Tibial artery (tissue), 4 donors: Measurements from ENCODE around the gene VPS26A.
A peak's percentile ranks its signal among the peaks of the same experiment; 100 is the strongest.

Source experiments
- DNase-seq, 2 donors: peaks; one replicate each; pipeline ENCODE4 v3.0.0-alpha.2; 2019
- H3K27ac ChIP-seq, 2 donors: fragments of 200-600 bp; sonication (generic) in 1 of 2; 1 replicate in 1 of 2; 2 replicates in 1 of 2; pipeline ENCODE4 v1.5.1; 2018 to 2019; ENCODE audit warnings: mild to moderate bottlenecking in 1 of 2
- H3K27me3 ChIP-seq, 2 donors: fragments of 200-600 bp; sonication (generic) in 1 of 2; one replicate each; pipeline versions ENCODE4 v1.5.1 to v1.6.0; 2016 to 2019
- H3K36me3 ChIP-seq, 3 donors: fragments of 200-600 bp; sonication (generic) in 2 of 3; one replicate each; pipeline ENCODE4 v1.5.1; 2016 to 2019; ENCODE audit warnings: mild to moderate bottlenecking in 2 of 3
- H3K4me1 ChIP-seq, 4 donors: fragments of 200-600 bp; sonication (generic) in 2 of 4; 1 replicate in 3 of 4; 2 replicates in 1 of 4; pipeline ENCODE4 v1.5.1; 2016 to 2019
- H3K4me3 ChIP-seq, 2 donors: fragments of 200-600 bp; sonication (generic) in 1 of 2; 1 replicate in 1 of 2; 2 replicates in 1 of 2; pipeline ENCODE4 v1.5.1; 2018 to 2019; ENCODE audit warnings: mild to moderate bottlenecking in 2 of 2
- H3K9me3 ChIP-seq, 3 donors: fragments of 200-600 bp; sonication (generic) in 1 of 3; one replicate each; pipeline ENCODE4 v1.5.1; 2016 to 2019
- intact Hi-C: fragments of 100-400 bp; cut with DNase I; formaldehyde crosslinking; loops from one replicate; pipeline ENCODE4 v1.15.0; 2023; ENCODE audit warnings: low total_unique reads
- TF ChIP-seq, protein P1 (sequence below), 2 experiments: fragments of 200-600 bp in 1 of 2; fragments of 450-650 bp in 1 of 2; IDR thresholded peaks; one replicate each; pipeline ENCODE4 v1.5.1; 2017 to 2019; ENCODE audit warnings: antibody characterized with exemption in 2 of 2, mild to moderate bottlenecking in 1 of 2, moderate library complexity in 1 of 2

VPS26A gene

DNA sequence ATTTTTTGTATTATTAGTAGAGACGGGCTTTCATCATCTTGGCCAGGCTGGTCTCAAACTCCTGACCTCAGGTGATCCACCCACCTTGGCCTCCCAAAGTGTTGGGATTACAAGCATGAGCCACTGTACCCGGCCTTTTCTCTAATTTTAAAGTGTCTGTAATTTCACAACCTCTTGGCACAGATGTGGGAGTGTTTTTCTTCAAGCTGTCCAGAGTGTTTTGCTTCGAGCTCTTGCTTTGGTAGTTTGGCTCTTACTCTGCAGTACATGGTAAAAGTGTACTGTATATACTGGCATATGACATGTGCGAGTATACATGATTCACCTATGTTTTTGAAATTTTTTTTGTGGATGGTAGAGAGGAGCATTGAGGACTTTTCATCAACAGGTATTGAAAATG, 26.2 kb upstream of the VPS26A start:
- intact Hi-C loops = loop anchor here (5.0 to 10.0 kb wide), 2 partner anchors 113 to 140 kb away; partner anchors contain the start of genes DDX21 and KIFBP

DNA sequence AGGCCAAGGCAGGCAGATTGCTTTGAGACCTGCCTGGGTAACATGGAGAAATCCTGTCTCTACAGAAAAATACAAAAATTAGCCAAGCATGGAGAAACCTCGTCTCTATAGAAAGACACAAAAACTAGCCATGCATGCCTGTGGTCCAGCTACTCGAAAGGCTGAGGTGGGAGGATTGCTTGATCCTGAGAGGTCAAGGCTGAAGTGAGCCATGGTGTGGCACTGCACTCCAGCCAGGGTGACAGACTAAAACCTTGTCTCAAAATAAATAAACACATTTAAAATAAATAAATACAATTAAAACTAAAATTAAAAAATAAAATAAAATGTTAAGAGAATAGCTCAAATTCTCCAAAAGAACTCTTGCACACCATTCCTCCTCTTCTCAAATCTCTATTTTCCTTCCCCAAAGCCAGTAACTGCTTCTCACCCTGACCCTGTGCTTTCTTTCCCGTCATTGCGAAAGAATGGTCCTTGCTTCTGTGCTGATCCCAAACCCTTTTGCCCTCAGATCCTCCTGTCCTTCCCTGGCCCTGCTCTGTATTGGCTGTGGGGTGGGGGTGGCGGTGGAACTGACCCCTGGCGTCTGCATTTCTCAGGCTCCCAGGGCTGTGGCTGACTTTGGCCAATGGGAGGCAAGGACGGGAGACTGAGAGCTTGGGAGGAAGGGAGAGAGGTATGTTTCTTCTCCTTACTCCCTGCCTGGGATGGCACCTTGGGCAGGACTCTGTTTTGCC, 23.7 kb upstream of the VPS26A start:
- DNase-seq = peak in 1 of 2 donors; percentile 29
- no peak overlapping the region for H3K4me3 ChIP-seq
- H3K27ac ChIP-seq = no peak overlapping the region
- H3K9me3 ChIP-seq = no peaks in the 10 kb centered on the region
- intact Hi-C loops = no loop called here
- H3K36me3 ChIP-seq = peaks cover 0 to 5% (median 0%) of the 10 kb centered on the region in 3 donors
- TF ChIP-seq, protein P1, sequence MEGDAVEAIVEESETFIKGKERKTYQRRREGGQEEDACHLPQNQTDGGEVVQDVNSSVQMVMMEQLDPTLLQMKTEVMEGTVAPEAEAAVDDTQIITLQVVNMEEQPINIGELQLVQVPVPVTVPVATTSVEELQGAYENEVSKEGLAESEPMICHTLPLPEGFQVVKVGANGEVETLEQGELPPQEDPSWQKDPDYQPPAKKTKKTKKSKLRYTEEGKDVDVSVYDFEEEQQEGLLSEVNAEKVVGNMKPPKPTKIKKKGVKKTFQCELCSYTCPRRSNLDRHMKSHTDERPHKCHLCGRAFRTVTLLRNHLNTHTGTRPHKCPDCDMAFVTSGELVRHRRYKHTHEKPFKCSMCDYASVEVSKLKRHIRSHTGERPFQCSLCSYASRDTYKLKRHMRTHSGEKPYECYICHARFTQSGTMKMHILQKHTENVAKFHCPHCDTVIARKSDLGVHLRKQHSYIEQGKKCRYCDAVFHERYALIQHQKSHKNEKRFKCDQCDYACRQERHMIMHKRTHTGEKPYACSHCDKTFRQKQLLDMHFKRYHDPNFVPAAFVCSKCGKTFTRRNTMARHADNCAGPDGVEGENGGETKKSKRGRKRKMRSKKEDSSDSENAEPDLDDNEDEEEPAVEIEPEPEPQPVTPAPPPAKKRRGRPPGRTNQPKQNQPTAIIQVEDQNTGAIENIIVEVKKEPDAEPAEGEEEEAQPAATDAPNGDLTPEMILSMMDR (IDR thresholded peaks at IDR 0.05) = no peak
- no peaks in the 10 kb centered on the region for H3K27me3 ChIP-seq
- H3K4me1 ChIP-seq = no peaks in the 10 kb centered on the region

More for the DNA sequence above, 26.2 kb upstream of the VPS26A start:
- Histone ChIP-seq H3K27ac (no peak overlapping the region), H3K36me3 (no peaks in the 10 kb centered on the region), H3K9me3 (no peaks in the 10 kb centered on the region), H3K27me3 (no peaks in the 10 kb centered on the region), H3K4me3 (no peak overlapping the region), H3K4me1 (peaks cover 0 to 8% (median 0%) of the 10 kb centered on the region in 4 donors)
- no peak for DNase-seq
- TF ChIP-seq, protein P1 (IDR thresholded peaks at IDR 0.05) = no peak

DNA sequence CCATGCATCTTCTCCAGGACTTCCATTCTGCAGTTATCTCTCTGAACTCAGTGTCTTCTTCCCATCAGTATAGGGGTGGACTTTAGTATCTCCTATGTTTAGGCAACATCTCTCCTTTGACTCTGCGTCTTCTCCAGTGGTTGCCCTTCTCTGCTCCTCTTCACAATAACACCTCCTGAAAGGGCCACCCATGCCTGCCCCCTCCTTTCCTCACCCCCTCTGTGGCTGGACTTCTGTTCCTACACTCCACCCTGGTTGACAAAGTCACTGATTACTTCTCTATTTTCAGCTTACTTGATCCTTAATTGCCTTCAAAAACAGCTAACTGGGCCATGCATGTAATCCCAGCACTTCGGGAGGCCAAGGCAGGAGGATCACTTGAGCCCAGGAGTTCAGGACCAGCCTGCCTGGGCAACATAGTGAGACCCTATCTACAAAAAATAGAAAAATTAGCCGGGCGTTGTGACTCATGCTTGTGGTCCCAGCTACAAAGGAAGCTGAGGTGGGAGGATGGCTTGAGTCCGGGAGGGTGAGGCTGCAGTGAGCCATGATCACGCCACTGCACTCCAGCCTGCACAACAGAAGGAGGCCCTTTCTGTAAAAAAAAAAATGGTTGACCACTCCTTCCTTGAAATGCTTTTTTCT, 22.4 kb upstream of the VPS26A start:
- H3K4me3 ChIP-seq = no peak overlapping the region
- H3K27me3 ChIP-seq = no peaks in the 10 kb centered on the region
- peak in 1 of 2 donors; percentile 34 for DNase-seq
- TF ChIP-seq, protein P1 (IDR thresholded peaks at IDR 0.05) = no peak
- H3K9me3 ChIP-seq = no peaks in the 10 kb centered on the region
- H3K27ac ChIP-seq = no peak overlapping the region
- no peaks in the 10 kb centered on the region for H3K4me1 ChIP-seq
- intact Hi-C loops = no loop called here
- H3K36me3 ChIP-seq = peaks cover 0 to 5% (median 0%) of the 10 kb centered on the region in 3 donors

DNA sequence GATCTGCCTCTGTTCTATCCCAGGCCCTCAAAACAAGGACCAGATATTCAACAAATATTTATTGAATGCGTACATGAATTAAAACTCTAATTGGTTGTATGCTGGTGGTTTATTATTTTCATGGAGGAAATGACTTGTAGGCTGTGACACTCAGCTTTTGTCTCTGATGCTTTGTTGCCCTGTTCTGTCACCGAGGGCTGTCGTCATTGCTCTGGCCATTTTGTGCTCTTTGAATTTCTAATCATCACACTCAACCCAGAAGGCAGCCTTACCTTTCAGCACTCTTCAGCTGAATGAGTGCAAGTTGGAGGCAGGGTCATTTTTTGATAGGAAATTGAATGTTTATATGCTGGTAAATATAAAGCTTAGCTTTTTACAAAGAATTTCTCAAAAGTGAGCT, 21.5 kb upstream of the VPS26A start:
- Histone ChIP-seq H3K4me1 (no peaks in the 10 kb centered on the region), H3K9me3 (no peaks in the 10 kb centered on the region), H3K27me3 (no peaks in the 10 kb centered on the region), H3K4me3 (no peak overlapping the region), H3K36me3 (peaks cover 0 to 5% (median 0%) of the 10 kb centered on the region in 3 donors), H3K27ac (no peak overlapping the region)
- DNase-seq = peak in 1 of 2 donors; percentile 1
- TF ChIP-seq, protein P1 (IDR thresholded peaks at IDR 0.05) = no peak
- intact Hi-C loops = no loop called here

DNA sequence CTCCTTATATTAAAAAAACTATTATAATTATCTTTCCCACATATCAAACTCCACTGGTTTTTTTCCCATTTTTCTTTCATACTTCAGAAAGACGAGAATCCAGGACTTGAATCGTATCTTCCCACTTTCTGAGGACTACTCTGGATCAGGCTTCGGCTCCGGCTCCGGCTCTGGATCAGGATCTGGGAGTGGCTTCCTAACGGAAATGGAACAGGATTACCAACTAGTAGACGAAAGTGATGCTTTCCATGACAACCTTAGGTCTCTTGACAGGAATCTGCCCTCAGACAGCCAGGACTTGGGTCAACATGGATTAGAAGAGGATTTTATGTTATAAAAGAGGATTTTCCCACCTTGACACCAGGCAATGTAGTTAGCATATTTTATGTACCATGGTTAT, 20.2 kb upstream of the VPS26A start:
- H3K4me3 ChIP-seq = no peak overlapping the region
- H3K4me1 ChIP-seq = no peaks in the 10 kb centered on the region
- peak in 1 of 2 donors; percentile 34 for DNase-seq
- no peaks in the 10 kb centered on the region for H3K27me3 ChIP-seq
- TF ChIP-seq, protein P1 (IDR thresholded peaks at IDR 0.05) = no peak
- H3K36me3 ChIP-seq = peaks cover 0 to 5% (median 0%) of the 10 kb centered on the region in 3 donors
- no peaks in the 10 kb centered on the region for H3K9me3 ChIP-seq
- no peak overlapping the region for H3K27ac ChIP-seq
- intact Hi-C loops = no loop called here
